ENCODE results near the gene ULK4. TPM values are rescaled to one million over a fixed set of nuclear protein-coding genes. Genes with fewer than 3 reads are reported as not detected.

ULK4 gene
- total RNA-seq, 1 donor: 22.0 TPM

- no peak for TF ChIP-seq CTCF (IDR thresholded peaks at IDR 0.05; ENCODE audit: insufficient read depth, low read depth, low read length)
- DNase-seq (ENCODE audit: low read depth): no peak
These were observed 439.3 kb downstream of the ULK4 start for GRCh38 chr3:41522612-41523011.

GRCh38 chr3:41521010-41521655, 440.8 kb downstream of the ULK4 start:
- no peak for DNase-seq (ENCODE audit: low read depth)
- H3K4me3 ChIP-seq (ENCODE audit: low read depth, low read length): no peak overlapping the region
- TF ChIP-seq CTCF (IDR thresholded peaks at IDR 0.05; ENCODE audit: insufficient read depth, low read depth, low read length): no peak

More at GRCh38 chr3:41522612-41523011, 439.3 kb downstream of the ULK4 start:
- H3K4me3 ChIP-seq (ENCODE audit: low read depth, low read length): no peak overlapping the region

- no peak for TF ChIP-seq CTCF (IDR thresholded peaks at IDR 0.05; ENCODE audit: insufficient read depth, low read depth, low read length)
- no peak overlapping the region for H3K4me3 ChIP-seq (ENCODE audit: low read depth, low read length)
- DNase-seq (ENCODE audit: low read depth): no peak
These were observed 442.2 kb downstream of the ULK4 start for GRCh38 chr3:41519746-41520145.

- H3K4me3 ChIP-seq (ENCODE audit: low read depth, low read length): no peak overlapping the region
- no peak for DNase-seq (ENCODE audit: low read depth)
- no peak for TF ChIP-seq CTCF (IDR thresholded peaks at IDR 0.05; ENCODE audit: insufficient read depth, low read depth, low read length)
These were observed 443.3 kb downstream of the ULK4 start for GRCh38 chr3:41518626-41519025.

GRCh38 chr3:41508063-41508696, 453.7 kb downstream of the ULK4 start:
- no peak overlapping the region for H3K4me3 ChIP-seq (ENCODE audit: low read depth, low read length)
- DNase-seq (ENCODE audit: low read depth): no peak
- TF ChIP-seq CTCF (IDR thresholded peaks at IDR 0.05; ENCODE audit: insufficient read depth, low read depth, low read length): no peak

- no peak overlapping the region for H3K4me3 ChIP-seq (ENCODE audit: low read depth, low read length)
- TF ChIP-seq CTCF (IDR thresholded peaks at IDR 0.05; ENCODE audit: insufficient read depth, low read depth, low read length): no peak
- DNase-seq (ENCODE audit: low read depth): no peak
These were observed 454.4 kb downstream of the ULK4 start for GRCh38 chr3:41507336-41508062.

All from fibroblast of villous mesenchyme (primary cell).